GM12874 (cell line): ENCODE data around the gene MRPL17.

Experiments used
- TF ChIP-seq, protein P1 (sequence below): IDR thresholded peaks from 2 replicates; pipeline ENCODE4 v1.5.1; 2011; ENCODE audit warnings: low read depth, mild to moderate bottlenecking, control low read depth, low read length, moderate library complexity; ENCODE audit not compliant: insufficient read depth

MRPL17 gene

DNA sequence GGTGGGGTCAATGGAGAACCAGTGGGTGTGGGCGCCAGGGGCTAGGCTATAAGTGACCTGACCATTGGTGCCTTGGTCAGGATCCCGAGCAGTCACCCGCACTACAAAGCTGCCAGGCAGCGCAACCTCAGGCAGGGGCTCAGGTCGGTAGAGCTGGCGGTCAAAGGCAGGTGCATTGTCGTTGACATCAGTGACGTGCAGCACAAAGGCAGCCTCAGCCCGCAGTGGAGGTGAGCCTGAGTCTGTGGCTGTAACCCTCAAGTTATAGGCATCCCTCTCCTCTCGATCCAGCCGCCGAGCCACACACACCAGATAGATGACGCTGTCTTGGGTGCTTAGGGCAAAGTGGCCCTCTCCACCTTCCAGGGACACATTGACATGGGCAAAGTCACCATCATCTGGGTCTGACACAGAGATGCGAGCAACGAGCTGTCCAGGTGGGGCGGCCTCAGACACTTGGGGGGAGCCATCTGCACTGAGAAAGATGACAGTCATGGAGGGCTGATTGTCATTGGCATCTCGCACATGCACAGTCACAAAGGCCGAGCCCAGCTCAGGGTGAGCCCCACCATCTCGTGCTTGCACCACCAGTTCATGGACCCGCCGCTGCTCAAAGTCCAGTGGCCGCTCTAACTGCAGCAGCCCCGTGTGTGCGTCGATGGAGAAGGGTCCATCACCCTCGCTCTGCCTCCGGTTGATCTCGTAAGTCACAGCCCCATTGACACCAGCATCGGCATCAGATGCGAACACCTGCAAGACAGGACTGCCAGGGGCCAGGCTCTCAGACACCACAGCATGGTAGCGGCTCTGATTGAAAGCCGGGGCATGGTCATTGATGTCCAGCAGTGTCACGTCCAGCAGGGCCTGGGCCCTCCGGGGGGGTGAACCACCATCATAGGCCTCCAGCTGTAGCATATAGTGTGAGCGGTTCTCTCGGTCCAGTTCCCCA, 42.8 kb downstream of the MRPL17 start:
- TF ChIP-seq, protein P1, sequence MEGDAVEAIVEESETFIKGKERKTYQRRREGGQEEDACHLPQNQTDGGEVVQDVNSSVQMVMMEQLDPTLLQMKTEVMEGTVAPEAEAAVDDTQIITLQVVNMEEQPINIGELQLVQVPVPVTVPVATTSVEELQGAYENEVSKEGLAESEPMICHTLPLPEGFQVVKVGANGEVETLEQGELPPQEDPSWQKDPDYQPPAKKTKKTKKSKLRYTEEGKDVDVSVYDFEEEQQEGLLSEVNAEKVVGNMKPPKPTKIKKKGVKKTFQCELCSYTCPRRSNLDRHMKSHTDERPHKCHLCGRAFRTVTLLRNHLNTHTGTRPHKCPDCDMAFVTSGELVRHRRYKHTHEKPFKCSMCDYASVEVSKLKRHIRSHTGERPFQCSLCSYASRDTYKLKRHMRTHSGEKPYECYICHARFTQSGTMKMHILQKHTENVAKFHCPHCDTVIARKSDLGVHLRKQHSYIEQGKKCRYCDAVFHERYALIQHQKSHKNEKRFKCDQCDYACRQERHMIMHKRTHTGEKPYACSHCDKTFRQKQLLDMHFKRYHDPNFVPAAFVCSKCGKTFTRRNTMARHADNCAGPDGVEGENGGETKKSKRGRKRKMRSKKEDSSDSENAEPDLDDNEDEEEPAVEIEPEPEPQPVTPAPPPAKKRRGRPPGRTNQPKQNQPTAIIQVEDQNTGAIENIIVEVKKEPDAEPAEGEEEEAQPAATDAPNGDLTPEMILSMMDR = no peak

DNA sequence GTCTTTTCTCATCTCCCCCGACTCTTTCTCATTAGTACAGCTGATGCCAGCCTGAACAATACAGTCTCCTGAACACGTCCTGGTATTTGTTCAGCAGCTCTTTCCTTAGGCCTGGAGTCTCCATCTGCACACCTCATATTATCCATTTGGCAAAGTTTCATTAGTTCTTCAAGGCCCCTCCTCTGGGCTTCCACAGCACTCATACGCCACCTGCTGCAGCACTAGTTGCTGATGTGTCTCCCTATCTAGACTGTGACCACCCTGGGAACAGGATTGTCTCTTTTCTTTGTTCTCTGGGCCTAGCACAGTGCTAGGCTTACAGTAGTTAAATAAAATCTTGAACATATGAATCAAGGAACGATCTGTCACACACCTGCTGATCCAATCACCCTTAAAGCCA, 44.7 kb downstream of the MRPL17 start:
- TF ChIP-seq, protein P1 = no peak

DNA sequence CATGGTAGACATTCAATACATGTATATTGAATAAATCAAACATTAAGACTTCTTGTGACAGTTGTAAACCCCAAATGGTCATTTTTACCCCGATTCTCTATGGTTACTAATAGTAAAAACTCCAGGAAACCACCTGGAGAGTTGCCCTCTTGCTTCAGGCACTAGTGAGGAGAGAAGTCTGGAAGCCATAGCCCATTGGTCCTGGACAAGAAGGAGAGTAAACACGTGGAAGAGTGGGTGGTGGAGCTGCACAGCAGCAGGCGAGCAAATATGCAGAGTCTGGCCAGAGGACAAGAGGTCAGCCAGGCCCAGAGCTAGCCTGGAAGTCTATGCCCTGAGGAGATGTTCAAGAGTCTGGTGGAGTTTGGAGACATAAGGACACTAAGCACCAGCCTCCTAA, 45.3 kb downstream of the MRPL17 start:
- TF ChIP-seq, protein P1 = no peak

DNA sequence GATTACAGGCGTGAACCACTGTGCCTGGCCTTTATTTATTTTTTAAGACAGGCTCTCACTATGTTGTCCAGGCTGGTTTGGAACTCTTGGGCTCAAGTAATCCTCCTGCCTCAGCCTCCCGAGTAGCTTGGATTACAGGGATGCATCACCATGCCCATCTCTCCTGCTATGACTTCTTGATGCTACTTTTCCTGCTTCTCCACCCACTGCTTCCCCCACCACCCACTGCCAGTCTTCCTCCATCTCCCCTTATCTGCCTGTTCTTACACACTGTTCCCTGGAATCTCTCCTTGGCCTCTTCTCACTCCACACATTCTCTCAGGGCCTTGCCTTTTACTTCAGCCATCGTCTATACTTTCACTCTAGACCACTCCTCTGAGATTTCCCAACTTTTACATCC, 46.7 kb downstream of the MRPL17 start:
- TF ChIP-seq, protein P1 = no peak

DNA sequence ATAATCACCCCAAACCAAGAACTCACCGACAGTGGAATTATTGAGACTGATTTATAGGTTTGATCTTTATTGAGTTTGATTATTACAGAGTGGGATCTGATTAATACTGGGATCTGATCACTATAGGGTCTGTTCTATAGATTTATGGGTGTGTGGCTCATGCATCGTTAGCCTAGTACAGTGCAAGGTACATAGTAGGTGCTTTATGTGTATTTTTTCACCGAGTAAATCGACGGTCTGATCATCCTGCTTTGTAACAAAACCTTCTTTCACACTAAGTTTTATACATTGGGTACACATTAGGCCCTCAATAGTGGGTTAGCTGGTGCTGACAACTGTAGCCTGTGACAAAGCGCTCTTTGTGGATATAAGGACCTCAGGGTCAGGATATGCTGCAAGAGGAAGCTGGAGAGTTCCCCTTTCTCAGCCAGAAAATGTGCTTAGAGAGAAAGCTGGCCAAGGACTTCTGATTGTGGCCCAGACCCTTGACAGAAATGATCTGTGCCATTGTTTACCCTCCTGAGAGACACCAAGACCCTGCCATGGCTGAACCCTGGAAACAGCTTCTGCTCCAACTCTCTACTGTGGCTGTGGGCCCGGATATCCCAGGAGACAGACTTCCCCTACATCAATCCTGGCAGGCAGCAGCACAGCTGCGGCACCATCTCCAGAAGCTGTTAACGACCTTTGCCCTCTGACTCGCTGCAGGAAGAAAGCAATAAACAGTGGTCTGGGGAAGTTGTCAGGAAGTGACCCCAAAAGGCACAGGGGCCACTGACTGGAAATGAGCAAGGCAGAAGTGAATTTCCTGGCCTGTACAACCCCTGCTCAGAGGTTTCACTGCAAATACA, 47.8 kb downstream of the MRPL17 start:
- TF ChIP-seq, protein P1 = no peak

DNA sequence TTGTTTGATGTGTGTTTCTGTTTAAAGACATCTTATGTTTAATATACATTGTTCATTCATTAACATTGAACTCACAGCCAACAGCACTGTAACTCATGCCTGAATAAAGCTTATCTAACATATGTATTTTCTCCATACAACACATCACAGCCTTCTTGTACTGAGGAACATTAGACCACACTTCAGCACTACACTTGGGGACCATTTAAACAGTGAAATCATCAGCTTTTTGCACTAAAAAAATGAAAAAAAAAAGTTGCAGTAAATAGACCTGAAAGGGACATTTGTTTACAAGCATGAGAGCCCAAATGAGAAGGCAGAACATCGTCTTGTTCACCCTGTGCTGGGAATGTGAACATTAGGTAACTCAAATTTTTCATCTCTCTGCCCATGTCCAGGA, 48.6 kb downstream of the MRPL17 start:
- TF ChIP-seq, protein P1 = no peak

DNA sequence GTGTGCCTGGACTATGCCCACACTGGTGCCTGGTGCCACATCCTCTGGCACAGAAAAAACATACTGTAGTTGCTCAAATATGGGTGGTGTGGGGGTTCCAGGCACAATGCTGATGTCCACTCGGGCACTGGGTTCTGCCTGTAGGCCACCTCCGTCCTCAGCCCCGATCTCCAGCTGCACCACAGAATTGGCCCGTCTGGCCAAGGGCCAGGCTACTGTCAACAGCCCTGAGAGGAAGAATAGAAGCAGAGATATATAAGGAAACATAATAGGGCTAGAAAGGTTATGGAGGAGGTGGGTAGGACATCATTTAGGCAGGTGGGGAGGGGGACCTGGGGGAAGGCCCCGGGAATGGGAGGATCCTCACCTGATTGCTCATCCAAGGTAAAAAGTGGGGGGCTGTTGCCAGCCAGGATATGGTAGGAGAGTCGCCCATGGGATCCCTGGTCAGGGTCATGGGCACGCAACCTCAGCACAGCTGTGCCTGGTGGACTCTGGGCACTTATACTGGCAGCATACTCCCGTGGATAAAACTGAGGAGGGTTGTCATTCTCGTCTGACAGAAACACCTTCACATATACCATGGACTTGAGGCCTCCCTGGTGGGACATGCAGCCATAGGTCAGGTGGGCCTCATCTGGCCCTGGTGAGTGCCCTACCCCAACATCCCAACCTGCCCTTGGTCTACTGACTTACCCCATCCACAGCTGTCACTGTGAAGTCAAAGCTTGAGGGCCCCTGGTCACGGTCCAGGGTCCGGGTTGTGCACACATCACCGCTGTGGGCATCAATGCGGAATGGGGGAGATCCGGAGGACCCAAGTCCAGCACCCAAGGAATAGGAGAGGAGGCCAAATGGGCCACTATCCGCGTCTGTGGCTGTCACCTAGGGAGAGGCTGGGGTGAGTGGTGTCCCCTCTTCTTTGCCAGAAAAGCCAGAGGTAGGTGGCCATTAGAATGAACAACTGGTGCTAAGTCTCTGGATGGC, 49.4 kb downstream of the MRPL17 start:
- TF ChIP-seq, protein P1 = no peak
